MM.1S (cell line): Measurements from ENCODE around the gene SELENOV.

Experiments
- EZH2 ChIP-seq: fragments of 300-600 bp; sonication (generic); optimal IDR thresholded peaks from 2 replicates; pipeline ENCODE3; 2017; ENCODE audit warnings: low read depth, mild to moderate bottlenecking, antibody characterized with exemption, low read length, mixed read lengths
- TF ChIP-seq, protein P1 (sequence below): fragments of 300-600 bp; sonication (generic); IDR thresholded peaks from 2 replicates; pipeline ENCODE4 v1.5.1; 2016; ENCODE audit warnings: antibody characterized with exemption, low read length, mixed read lengths

DNA sequence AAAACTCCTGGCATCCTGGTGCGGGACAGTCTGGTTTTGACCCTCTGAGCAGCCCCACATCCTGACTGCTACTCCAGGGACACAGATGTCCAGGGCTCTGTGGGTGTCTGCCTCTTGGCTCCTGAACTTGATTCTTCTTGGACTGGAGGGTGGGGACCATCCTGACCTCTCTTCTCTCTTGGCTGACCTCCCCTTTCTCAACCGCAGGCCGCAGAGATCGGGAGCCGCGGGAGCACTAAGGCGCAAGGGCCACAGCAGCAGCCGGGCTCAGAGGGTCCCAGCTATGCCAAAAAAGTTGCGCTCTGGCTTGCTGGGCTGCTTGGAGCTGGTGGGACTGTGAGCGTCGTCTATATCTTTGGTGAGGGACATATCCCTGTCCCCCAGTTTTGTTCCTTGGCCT lies 33.3 kb upstream of the SELENOV start:
- TF ChIP-seq, protein P1, sequence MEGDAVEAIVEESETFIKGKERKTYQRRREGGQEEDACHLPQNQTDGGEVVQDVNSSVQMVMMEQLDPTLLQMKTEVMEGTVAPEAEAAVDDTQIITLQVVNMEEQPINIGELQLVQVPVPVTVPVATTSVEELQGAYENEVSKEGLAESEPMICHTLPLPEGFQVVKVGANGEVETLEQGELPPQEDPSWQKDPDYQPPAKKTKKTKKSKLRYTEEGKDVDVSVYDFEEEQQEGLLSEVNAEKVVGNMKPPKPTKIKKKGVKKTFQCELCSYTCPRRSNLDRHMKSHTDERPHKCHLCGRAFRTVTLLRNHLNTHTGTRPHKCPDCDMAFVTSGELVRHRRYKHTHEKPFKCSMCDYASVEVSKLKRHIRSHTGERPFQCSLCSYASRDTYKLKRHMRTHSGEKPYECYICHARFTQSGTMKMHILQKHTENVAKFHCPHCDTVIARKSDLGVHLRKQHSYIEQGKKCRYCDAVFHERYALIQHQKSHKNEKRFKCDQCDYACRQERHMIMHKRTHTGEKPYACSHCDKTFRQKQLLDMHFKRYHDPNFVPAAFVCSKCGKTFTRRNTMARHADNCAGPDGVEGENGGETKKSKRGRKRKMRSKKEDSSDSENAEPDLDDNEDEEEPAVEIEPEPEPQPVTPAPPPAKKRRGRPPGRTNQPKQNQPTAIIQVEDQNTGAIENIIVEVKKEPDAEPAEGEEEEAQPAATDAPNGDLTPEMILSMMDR, result no peak
- no peak for TF ChIP-seq EZH2
